HG02840 (cell line): ENCODE measurements around the gene PDGFRB.

Experiments
- ATAC-seq: cut with Tn5 transposase; IDR thresholded peaks from one replicate; pipeline ENCODE4 v1.9.1; 2021; ENCODE audit warnings: mild to moderate bottlenecking, moderate library complexity, moderate number of reproducible peaks; ENCODE audit not compliant: unreplicated experiment, low FRiP score

Gene PDGFRB

DNA sequence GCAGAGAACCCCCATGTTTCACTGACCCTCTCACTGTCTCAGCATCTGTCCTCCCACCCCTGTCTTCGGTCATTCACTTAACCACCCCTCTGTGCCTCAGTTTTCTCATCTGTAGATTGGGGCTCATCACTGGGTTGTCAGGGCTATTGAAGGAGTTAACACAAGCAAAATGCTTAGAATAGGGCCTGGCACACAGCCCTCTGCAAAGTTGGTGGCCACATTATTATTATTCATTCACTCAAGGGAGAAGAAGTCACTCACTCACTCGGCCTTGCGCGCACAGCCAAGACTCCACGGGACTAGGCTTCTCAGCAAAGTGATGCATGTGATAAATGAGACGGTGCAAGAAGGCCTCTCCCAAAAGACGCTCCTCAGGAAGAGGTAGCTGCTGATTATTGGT lies 8.0 kb downstream of the PDGFRB start:
- no peak for ATAC-seq

GRCh38 chr5:150146862-150147601 lies 8.6 kb downstream of the PDGFRB start:
- no peak for ATAC-seq

DNA sequence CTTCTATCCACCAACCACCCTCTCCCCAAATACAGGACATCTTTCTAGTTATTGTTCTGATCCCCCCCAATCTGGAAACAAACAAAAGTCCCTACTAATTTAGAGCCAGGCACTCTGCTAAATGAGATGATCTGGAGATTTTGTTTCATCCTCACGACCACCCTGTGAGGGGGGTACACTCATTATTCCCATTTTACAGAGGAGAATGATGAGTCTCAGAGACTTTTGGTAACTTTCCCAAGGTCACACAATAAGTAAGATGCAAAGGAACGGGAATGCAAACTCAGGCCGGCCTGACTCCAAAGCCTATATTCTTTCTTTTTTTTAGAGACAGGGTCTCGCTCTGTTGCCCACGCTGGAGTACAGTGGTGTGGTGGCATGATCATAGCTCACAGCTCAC lies 9.4 kb downstream of the PDGFRB start:
- no peak for ATAC-seq

GRCh38 chr5:150144879-150145278 lies 10.8 kb downstream of the PDGFRB start:
- no peak for ATAC-seq

GRCh38 chr5:150144246-150144801 lies 11.3 kb downstream of the PDGFRB start:
- no peak for ATAC-seq

- ATAC-seq: no peak
Measured at GRCh38 chr5:150143350-150144245, 12.0 kb downstream of the PDGFRB start.

GRCh38 chr5:150142959-150143349 lies 12.7 kb downstream of the PDGFRB start:
- ATAC-seq: no peak

- ATAC-seq: no peak
Measured at GRCh38 chr5:150142185-150142958, 13.3 kb downstream of the PDGFRB start.

DNA sequence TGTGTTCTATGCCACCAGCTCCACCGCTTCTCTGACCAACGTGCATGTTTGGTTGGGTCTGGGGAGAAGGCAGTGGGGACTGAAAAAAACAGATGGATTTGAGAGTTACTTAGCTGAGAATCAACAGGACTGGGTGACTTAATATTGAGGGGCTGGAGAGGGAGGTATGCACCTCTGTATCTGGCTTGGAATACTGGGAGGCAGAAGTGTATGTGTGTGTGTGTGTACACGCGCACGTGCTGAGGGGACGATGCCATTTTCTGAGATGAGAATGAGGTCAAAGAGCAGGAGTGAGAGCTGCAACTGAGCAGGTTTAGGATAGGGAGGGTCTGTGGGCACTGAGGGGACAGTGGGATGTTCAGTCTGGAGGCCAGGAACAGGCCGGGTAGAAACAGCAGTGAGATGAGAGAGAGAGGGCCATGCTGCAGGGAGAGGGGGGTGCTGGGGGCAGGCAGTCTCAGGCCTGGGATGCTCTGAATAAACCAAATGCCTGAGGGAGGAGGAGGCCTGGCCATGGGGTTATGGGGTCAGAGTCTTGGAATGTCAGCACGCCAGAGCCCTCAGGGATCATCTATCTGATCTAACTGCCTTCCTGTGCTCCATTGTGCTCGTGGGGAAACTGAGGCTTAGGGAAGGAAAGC lies 14.0 kb downstream of the PDGFRB start:
- no peak for ATAC-seq

DNA sequence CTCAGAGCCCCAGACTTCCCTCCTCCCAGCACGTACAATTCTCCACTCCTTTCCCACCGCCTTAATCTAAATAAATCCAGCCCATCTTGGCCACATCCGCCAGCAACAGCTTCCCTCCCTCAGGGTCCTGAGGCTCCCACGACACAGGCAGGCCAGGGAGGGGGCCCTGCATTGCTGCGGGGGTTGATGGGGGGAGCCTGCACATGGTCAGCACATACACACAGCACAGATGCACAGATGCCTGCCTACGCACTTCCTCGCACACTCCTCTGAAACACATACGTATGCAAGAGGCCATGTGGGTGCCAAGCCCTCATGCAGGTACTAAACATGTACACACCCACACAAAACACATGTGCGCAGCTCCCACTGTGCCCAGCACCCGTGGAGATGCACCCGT lies 14.8 kb downstream of the PDGFRB start:
- ATAC-seq: no peak

GRCh38 chr5:150139334-150139733 lies 16.3 kb downstream of the PDGFRB start:
- ATAC-seq: no peak

DNA sequence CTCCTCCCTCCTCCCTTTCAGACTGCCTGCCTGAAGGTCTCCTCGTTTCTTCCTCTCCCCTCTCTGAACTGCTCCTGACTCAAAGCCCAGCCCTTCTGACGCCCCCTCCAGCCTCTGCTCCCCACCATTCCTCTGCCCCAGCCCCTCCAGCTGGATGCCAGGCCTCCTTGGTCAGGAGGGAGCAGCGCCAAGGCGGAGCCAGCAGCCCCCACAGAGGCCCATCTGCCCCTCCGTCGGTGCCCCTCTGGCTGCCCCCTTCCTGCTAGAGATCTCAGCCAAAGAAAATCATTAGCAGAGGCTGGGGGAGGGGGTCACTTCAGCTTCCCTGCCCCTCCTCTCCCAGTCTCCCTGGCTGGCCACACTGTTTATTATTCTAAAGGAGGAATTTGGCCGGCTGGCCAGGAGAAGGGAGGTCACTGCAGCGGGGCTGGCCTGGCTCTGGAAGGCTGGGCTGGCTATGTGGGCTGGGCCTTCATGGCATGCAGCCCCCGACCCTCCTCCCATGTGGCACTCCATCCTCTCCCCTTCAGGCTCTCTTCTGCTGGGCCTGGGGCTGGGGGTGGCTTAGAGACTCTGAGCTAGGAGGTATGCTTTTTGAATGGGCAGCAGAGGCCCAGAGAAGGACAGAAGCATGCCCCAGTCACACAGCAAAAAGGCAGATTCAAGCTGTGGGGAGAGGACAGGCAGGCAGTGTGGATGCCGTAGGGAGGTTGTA lies 16.9 kb downstream of the PDGFRB start:
- no peak for ATAC-seq

- ATAC-seq: no peak
Measured at GRCh38 chr5:150137997-150138396, 17.6 kb downstream of the PDGFRB start.

- ATAC-seq: no peak
Measured at GRCh38 chr5:150137168-150137957, 18.3 kb downstream of the PDGFRB start.

DNA sequence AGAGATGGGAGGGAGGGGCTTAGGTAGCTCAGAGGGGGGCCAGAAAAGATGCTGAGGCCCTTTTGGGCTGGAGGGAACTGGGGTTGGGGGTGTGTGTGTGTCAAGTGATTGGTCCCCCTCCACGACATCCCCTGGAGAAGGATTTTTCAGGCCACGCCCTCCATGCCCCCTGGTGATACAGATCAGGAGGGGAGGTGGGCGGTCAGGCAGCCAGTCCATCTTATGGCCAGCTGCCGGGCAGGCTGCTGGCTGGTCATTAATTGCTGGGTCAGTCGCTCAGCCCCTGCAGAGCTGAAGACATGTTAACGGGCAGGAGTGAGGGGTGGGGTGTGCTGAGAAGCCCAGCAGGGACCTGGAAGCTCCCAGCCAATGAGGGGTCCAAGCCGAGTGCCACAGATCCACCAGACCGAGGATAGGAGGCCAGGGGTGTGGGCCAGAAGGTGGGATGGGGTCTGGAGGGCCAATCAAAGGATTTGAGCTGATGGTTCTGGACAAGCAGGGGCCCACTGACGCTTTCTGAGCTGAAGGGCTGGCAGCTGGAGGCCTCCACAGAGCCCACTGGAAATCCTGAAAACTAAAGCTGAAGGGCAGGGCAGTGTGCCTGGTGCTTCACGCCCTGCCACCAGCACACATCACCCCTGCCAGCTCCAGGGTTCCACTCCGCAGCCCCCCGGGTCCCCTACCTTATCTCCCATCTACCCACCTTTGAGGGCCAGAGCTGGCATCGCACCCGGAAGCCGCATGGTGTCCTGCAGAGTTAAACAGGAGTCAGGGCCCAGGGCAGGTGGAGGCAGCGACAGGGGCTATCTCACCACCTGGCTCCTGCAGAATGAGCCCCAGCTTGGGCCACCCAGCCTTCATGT lies 19.1 kb downstream of the PDGFRB start:
- ATAC-seq: no peak

GRCh38 chr5:150135557-150136304 lies 19.9 kb downstream of the PDGFRB start:
- ATAC-seq: no peak

DNA sequence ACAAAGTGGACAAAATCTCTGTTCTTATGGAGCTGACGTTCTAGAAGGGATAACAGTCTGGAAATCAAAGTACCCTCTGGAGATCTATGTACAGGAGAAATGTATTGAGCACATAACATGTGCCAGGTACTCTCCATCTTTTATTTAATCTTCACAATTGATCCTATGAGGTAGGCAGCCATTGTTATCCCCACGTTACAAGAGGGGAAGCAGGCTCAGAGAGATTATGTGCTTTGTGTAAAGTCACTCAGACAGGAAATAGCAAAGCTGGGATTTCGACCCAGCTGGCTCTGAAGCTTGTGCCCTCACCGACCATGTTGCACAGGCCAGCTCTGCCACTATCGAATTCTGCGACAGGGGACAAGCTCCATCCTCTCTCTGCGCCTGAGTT lies 21.5 kb downstream of the PDGFRB start:
- no peak for ATAC-seq
